ENCODE results near the gene GRIK4. TPM values are rescaled to one million over a fixed set of nuclear protein-coding genes. Genes with fewer than 3 reads are reported as not detected.
"Not testable (repeated sequence)": the region's sequence is repeated elsewhere in the genome, so short reads cannot be mapped to it uniquely, and the experiment has no call there.

Gene GRIK4
- polyA plus RNA-seq, 1 experiment: not detected

DNA sequence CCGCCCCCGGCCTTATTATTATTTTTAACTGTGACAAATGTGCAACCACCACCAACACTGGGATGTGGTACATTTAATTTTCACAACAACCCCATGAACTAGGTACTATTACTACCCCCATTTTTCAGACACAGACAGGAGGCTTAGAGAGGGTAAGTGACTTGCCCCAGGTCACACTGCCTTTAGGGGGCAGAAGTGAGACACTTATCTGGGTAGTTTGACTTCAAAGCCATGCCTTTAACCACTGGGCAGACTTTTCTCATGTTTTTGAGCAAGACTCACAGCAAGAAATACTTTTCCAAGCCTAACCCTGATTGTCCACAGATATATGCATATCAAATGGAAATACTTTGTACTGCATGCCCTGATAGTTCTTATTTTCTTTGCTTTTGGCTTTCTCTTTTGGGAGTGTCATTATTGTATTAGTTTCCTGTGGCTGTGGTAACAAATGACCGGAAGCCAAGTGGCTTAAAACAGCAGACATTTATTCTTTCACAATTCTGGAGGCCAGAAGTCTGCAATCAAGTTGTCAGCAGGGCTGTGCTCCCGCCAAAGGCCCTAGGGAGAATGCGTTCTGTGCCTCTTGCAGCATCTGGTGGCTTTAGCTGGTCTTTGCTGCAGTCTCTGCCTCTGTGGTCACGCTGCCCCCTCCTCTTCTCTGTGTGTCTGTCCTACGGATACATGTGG, 110.8 kb downstream of the GRIK4 start:
- no peak overlapping the region for H3K4me3 ChIP-seq (ENCODE audit: low read depth, low read length)
- DNase-seq (ENCODE audit: low read depth): no peak
- CTCF ChIA-PET: interaction anchor here (0.6 kb wide), 1 partner anchor 95 kb away, joined by 4 read pairs; no protein-coding TSS in a partner anchor
- peaks cover 2% of the 10 kb centered on the region for H3K27me3 ChIP-seq (ENCODE audit: control insufficient read depth, insufficient read depth, low read length)
- H3K36me3 ChIP-seq (ENCODE audit: control insufficient read depth, insufficient read depth, low read length): no peaks in the 10 kb centered on the region
- TF ChIP-seq CTCF (IDR thresholded peaks at IDR 0.05; ENCODE audit: insufficient read depth, low read depth, low read length): no peak
- POLR2A ChIA-PET: no interaction called here

DNA sequence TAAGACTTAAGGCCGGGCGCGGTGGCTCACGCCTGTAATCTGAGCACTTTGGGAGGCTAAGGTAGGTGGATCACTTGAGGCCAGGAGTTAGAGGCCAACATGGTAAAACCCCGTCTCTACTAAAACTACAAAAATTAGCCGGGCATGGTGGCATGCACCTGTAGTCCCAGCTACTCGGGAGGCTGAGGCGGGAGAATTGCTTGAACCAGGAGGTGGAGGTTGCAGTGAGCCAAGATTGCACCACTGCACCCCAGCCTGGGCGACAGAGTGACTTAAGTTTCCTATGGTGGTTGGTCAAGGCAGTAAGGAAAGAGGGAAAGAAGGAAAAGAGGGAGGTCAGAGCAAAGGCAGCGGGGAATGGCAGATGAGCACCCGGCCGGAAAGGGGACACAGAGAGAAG, 113.4 kb downstream of the GRIK4 start:
- POLR2A ChIA-PET; DNase-seq (ENCODE audit: low read depth); H3K36me3 ChIP-seq (ENCODE audit: control insufficient read depth, insufficient read depth, low read length); H3K27me3 ChIP-seq (ENCODE audit: control insufficient read depth, insufficient read depth, low read length); H3K4me3 ChIP-seq (ENCODE audit: low read depth, low read length); CTCF ChIA-PET: not testable (repeated sequence)

DNA sequence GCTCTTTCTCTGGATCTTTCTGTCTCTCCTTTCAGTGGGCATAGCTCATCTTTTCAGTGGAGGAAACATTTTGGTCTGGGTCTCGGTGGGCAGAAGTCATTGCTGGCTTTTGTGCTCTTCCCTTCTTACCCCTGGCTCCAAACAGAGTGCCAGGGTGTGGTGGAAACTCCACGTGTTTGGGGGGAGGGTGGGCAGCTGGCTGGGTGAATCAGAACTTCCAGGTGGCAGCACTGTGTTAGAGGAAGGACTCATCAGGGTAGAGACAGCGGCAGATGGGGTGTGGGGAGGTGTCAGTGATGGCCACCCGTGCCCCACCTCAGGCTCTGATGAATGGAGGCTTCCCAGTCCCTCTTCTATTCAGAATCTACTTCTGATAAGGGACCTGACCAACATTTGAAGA, 114.0 kb downstream of the GRIK4 start:
- TF ChIP-seq CTCF (IDR thresholded peaks at IDR 0.05; ENCODE audit: insufficient read depth, low read depth, low read length): no peak
- ChIA-PET POLR2A (no interaction called here), CTCF (no interaction called here)
- DNase-seq (ENCODE audit: low read depth): no peak
- H3K4me3 ChIP-seq (ENCODE audit: low read depth, low read length): no peak overlapping the region
- H3K27me3 ChIP-seq (ENCODE audit: control insufficient read depth, insufficient read depth, low read length): peaks cover 4% of the 10 kb centered on the region
- H3K36me3 ChIP-seq (ENCODE audit: control insufficient read depth, insufficient read depth, low read length): no peaks in the 10 kb centered on the region

- no peak overlapping the region for H3K4me3 ChIP-seq (ENCODE audit: low read depth, low read length)
- no peaks in the 10 kb centered on the region for H3K36me3 ChIP-seq (ENCODE audit: control insufficient read depth, insufficient read depth, low read length)
- CTCF ChIA-PET: no interaction called here
- POLR2A ChIA-PET: no interaction called here
- no peak for DNase-seq (ENCODE audit: low read depth)
- peaks cover 4% of the 10 kb centered on the region for H3K27me3 ChIP-seq (ENCODE audit: control insufficient read depth, insufficient read depth, low read length)
- TF ChIP-seq CTCF (IDR thresholded peaks at IDR 0.05; ENCODE audit: insufficient read depth, low read depth, low read length): no peak
Measured at GRCh38 chr11:120626791-120627190, 115.2 kb downstream of the GRIK4 start.

- TF ChIP-seq CTCF (IDR thresholded peaks at IDR 0.05; ENCODE audit: insufficient read depth, low read depth, low read length): no peak
- H3K36me3 ChIP-seq (ENCODE audit: control insufficient read depth, insufficient read depth, low read length): no peaks in the 10 kb centered on the region
- ChIA-PET POLR2A (no interaction called here), CTCF (no interaction called here)
- peaks cover 4% of the 10 kb centered on the region for H3K27me3 ChIP-seq (ENCODE audit: control insufficient read depth, insufficient read depth, low read length)
- no peak overlapping the region for H3K4me3 ChIP-seq (ENCODE audit: low read depth, low read length)
- DNase-seq (ENCODE audit: low read depth): no peak
Measured at GRCh38 chr11:120627327-120628163, 116.0 kb downstream of the GRIK4 start.

All from BJ (cell line).